Measurements from ENCODE around the gene KIF2C. TPM values are rescaled to one million over a fixed set of nuclear protein-coding genes. Genes with fewer than 3 reads are reported as not detected.

The KIF2C gene
- total and polyA plus RNA-seq, 9 of the 15 experiments (the other 6 are each of a cell fraction or from before 2014, with no cell fraction given), result 84.9 to 226 (median 169) TPM

- Histone ChIP-seq H2AFZ (ENCODE audit: low read depth, low read length) (peak overlapping the region; percentile 96), H3K4me3 (peak overlapping the region; percentile 30), H4K20me1 (replicated peaks; ENCODE audit: control insufficient read depth, insufficient read depth, low read length) (no peaks in the 10 kb centered on the region), H3K79me2 (ENCODE audit: control insufficient read depth, insufficient read depth, low read length) (peaks cover 14% of the 10 kb centered on the region; the same call in 1 of the 3 replicates), H3K27ac (ENCODE audit: extremely low read depth, low read depth, low read length) (peak overlapping the region; percentile 100), H3K36me3 (ENCODE audit: control insufficient read depth, insufficient read depth, low read length) (peaks cover 26% of the 10 kb centered on the region; the same call in 2 of the 3 replicates), H3K4me1 (replicated peaks in 1 of 2; ENCODE audit: control insufficient read depth in 2 of 2, insufficient read depth in 2 of 2, low read length in 2 of 2) (peaks cover 59 to 73% of the 10 kb centered on the region in 2 experiments), H3K9me3 (replicated peaks; ENCODE audit: control insufficient read depth, insufficient read depth, low read depth, low read length) (no peaks in the 10 kb centered on the region), H3K4me2 (ENCODE audit: insufficient read depth, low read length) (peak overlapping the region; percentile 80), H3K27me3 (ENCODE audit: control insufficient read depth in 2 of 2, insufficient read depth in 2 of 2, low read length in 2 of 2) (no peaks in the 10 kb centered on the region), H3K9ac (ENCODE audit: insufficient read depth in 1 of 2, low read depth in 2 of 2, low read length in 2 of 2) (peak overlapping the region; percentile 86 to 92), H3K9me1 (ENCODE audit: control insufficient read depth, insufficient read depth, low read length) (peaks cover 6% of the 10 kb centered on the region)
- CTCF ChIA-PET (ENCODE audit: low intra/inter-chr PET ratio), result no interaction called here
- intact Hi-C loops (cut with micrococcal nuclease) (loop anchor here (10.0 kb wide), 1 partner anchor 174 kb away; no protein-coding TSS in a partner anchor), in situ Hi-C loops (cut with MboI) (loop anchor here (10.0 kb wide), 1 partner anchor 686 kb away; the partner anchor contains the start of gene TESK2)
- DNase-seq (ENCODE audit: extremely low read depth in 1 of 4, low spot score in 3 of 4) (peak in 3 of 4 experiments; percentile 36 to 72 (median 56)), ATAC-seq (no peak), FAIRE-seq (peak; percentile 78)
- POLR2A ChIA-PET, result interaction anchor here (0.6 to 16.9 kb wide), 20 partner anchors 9 to 534 kb away, joined by 3 to 594 read pairs (median 5); partner anchors contain the start of genes BEST4, HECTD3, PLK3 and RNU5D-1
- BruUV-seq (replicated peaks), result TSS peak; percentile 0
- WGBS (ENCODE audit: insufficient coverage, low coverage, missing lambda C conversion rate), result 43% methylated on average over 6 of the region's 6 CpGs
- TF ChIP-seq, protein P1, sequence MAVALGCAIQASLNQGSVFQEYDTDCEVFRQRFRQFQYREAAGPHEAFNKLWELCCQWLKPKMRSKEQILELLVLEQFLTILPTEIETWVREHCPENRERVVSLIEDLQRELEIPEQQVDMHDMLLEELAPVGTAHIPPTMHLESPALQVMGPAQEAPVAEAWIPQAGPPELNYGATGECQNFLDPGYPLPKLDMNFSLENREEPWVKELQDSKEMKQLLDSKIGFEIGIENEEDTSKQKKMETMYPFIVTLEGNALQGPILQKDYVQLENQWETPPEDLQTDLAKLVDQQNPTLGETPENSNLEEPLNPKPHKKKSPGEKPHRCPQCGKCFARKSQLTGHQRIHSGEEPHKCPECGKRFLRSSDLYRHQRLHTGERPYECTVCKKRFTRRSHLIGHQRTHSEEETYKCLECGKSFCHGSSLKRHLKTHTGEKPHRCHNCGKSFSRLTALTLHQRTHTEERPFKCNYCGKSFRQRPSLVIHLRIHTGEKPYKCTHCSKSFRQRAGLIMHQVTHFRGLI (CRISPR knock-in tag; IDR thresholded peaks at IDR 0.05), result 0 out of 2 replicates have a peak, but pooled peaks have one; percentile 1
- 0 out of 2 replicates have a peak, but pooled peaks have one; percentile 19 for TF ChIP-seq ZNF324 (CRISPR knock-in tag; IDR thresholded peaks at IDR 0.05)
- peak; percentile 15 for TF ChIP-seq SMAD1 (IDR thresholded peaks at IDR 0.05; ENCODE audit: low read depth, low read length, partially characterized antibody)
- no peak for TF ChIP-seq ZNF586 (CRISPR knock-in tag; conservative IDR thresholded peaks at IDR 0.05)
- no peak for TF ChIP-seq ZFP91 (CRISPR knock-in tag; IDR thresholded peaks at IDR 0.05)
- no peak for TF ChIP-seq ZNF707 (CRISPR knock-in tag; conservative IDR thresholded peaks at IDR 0.05)
- peak; percentile 54 for TF ChIP-seq DACH1 (IDR thresholded peaks at IDR 0.05; ENCODE audit: partially characterized antibody)
- TF ChIP-seq, protein P2, sequence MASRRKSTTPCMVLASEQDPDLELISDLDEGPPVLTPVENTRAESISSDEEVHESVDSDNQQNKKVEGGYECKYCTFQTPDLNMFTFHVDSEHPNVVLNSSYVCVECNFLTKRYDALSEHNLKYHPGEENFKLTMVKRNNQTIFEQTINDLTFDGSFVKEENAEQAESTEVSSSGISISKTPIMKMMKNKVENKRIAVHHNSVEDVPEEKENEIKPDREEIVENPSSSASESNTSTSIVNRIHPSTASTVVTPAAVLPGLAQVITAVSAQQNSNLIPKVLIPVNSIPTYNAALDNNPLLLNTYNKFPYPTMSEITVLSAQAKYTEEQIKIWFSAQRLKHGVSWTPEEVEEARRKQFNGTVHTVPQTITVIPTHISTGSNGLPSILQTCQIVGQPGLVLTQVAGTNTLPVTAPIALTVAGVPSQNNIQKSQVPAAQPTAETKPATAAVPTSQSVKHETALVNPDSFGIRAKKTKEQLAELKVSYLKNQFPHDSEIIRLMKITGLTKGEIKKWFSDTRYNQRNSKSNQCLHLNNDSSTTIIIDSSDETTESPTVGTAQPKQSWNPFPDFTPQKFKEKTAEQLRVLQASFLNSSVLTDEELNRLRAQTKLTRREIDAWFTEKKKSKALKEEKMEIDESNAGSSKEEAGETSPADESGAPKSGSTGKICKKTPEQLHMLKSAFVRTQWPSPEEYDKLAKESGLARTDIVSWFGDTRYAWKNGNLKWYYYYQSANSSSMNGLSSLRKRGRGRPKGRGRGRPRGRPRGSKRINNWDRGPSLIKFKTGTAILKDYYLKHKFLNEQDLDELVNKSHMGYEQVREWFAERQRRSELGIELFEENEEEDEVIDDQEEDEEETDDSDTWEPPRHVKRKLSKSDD (conservative IDR thresholded peaks at IDR 0.05; ENCODE audit: low read length), result 0 out of 2 replicates have a peak, but pooled peaks have one; percentile 14
- 0 out of 2 replicates have a peak, but pooled peaks have one; percentile 36 for TF ChIP-seq POLR2A (conservative IDR thresholded peaks at IDR 0.05)
- no peak for TF ChIP-seq ARID2 (IDR thresholded peaks at IDR 0.05)
- TF ChIP-seq CREM (IDR thresholded peaks at IDR 0.05; ENCODE audit: low read depth), result 0 out of 2 replicates have a peak, but pooled peaks have one; percentile 36
- peak; percentile 44; the same call in 1 of the 2 replicates for TF ChIP-seq ZNF384 (IDR thresholded peaks at IDR 0.05; ENCODE audit: low read depth, low read length)
- TF ChIP-seq ETV6 (IDR thresholded peaks at IDR 0.05; ENCODE audit: borderline replicate concordance in 1 of 2, low read depth in 2 of 2, low read length in 1 of 2), result no peak
- TF ChIP-seq ETV6 (CRISPR knock-in tag; IDR thresholded peaks at IDR 0.05; ENCODE audit: borderline replicate concordance), result no peak
Observed at GRCh38 chr1:44808938-44809917, 69.6 kb downstream of the KIF2C start.

Measured in K562 (cell line).